GM04503 (cell line): ENCODE results near the gene TCP11L2.
"Not testable (repeated sequence)": the region's sequence is repeated elsewhere in the genome, so short reads cannot be mapped to it uniquely, and the experiment has no call there.

ENCODE experiments used
- DNase-seq: peaks from one replicate; pipeline ENCODE4 v3.0.0-alpha.2; 2012; ENCODE audit warnings: low read depth

The TCP11L2 gene

GRCh38 chr12:106344131-106344530 is 41.6 kb downstream of the TCP11L2 start:
- no peak for DNase-seq

- no peak for DNase-seq
These were observed 43.2 kb downstream of the TCP11L2 start for GRCh38 chr12:106345746-106346145.

- DNase-seq: no peak
These were observed 45.9 kb downstream of the TCP11L2 start for GRCh38 chr12:106348411-106348810.

GRCh38 chr12:106353175-106353574 is 50.6 kb downstream of the TCP11L2 start:
- DNase-seq: no peak

GRCh38 chr12:106357549-106358395 is 55.2 kb downstream of the TCP11L2 start, which contains the start of gene POLR3B:
POLR3B (plus strand) TSS chr12:106357748; CDS start chr12:106357880, 132 bp downstream.
- peak; percentile 78 for DNase-seq

GRCh38 chr12:106358396-106359241 is 56.1 kb downstream of the TCP11L2 start:
- DNase-seq: no peak

GRCh38 chr12:106359646-106360399 is 57.3 kb downstream of the TCP11L2 start:
- DNase-seq: no peak

- DNase-seq: no peak
These were observed 58.0 kb downstream of the TCP11L2 start for GRCh38 chr12:106360400-106360994.

- DNase-seq: no peak
These were observed 60.4 kb downstream of the TCP11L2 start for GRCh38 chr12:106362971-106363370.

GRCh38 chr12:106364261-106364660 is 61.7 kb downstream of the TCP11L2 start:
- DNase-seq: no peak

- DNase-seq: peak; percentile 62
These were observed 67.3 kb downstream of the TCP11L2 start for GRCh38 chr12:106369624-106370346.

- DNase-seq: no peak
These were observed 76.3 kb downstream of the TCP11L2 start for GRCh38 chr12:106378788-106379187.

GRCh38 chr12:106380954-106381353 is 78.4 kb downstream of the TCP11L2 start:
- no peak for DNase-seq

GRCh38 chr12:106381866-106382265 is 79.3 kb downstream of the TCP11L2 start:
- DNase-seq: not testable (repeated sequence)

GRCh38 chr12:106386813-106387535 is 84.4 kb downstream of the TCP11L2 start:
- DNase-seq: no peak

- DNase-seq: no peak
These were observed 85.4 kb downstream of the TCP11L2 start for GRCh38 chr12:106387848-106388377.

GRCh38 chr12:106389151-106389550 is 86.6 kb downstream of the TCP11L2 start:
- no peak for DNase-seq

GRCh38 chr12:106392759-106393158 is 90.2 kb downstream of the TCP11L2 start:
- DNase-seq: no peak
